Choroid plexus epithelial cell (primary cell): ENCODE measurements around the gene MAP3K5.
A peak's percentile ranks its signal among the peaks of the same experiment; 100 is the strongest.

ENCODE experiments used
- DNase-seq: peaks from one replicate; pipeline ENCODE4 v3.0.0-alpha.2; 2010; ENCODE audit warnings: low read depth
- H3K4me3 ChIP-seq: 2 replicates; pipeline ENCODE4 v1.5.1; 2011; ENCODE audit warnings: low read depth, mild to moderate bottlenecking, control low read depth, low read length, moderate library complexity
- CTCF ChIP-seq: conservative IDR thresholded peaks from 2 replicates; pipeline ENCODE4 v1.5.1; 2011; ENCODE audit warnings: low read depth, mild to moderate bottlenecking, control low read depth, inconsistent platforms, low read length, moderate library complexity

Gene MAP3K5

DNA sequence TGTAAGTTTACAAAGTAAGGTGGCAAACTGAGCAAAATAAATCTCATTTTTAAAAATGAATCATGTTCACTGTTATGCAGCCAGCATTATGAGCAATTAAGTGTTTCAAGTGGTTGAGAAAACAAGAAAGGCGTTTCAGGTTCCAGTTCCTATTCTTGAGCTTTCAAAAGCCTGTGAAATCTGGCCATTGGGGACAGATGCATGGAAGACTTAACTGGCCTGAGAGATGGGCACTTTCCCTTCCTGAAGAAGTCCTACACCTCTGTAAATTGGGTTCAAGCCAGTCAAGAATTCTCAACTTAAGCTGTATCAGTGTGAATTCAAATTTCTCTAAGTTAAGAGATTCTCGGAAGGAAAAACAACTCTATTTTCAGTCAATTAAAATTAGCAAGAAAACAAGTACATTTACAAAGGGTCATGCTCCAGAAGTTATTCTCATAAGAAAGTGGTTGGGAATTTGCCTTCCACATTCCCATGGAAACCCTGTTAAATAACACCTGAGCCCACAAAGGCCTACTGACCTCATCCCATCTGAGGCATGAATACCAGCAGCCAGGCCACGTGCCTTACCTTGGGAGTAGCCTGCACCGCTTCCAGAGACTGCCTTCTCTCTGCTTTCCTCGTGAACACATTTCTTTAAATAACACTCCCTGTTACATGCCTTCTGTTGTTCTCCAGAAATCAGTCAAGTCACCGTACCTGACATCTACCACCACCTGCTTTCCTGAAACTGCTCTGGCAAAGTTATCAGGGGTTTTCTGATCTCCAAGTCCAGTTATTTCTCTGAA is 19.4 kb downstream of the MAP3K5 start:
- no peak for TF ChIP-seq CTCF
- no peak overlapping the region for H3K4me3 ChIP-seq
- peak; percentile 37 for DNase-seq

DNA sequence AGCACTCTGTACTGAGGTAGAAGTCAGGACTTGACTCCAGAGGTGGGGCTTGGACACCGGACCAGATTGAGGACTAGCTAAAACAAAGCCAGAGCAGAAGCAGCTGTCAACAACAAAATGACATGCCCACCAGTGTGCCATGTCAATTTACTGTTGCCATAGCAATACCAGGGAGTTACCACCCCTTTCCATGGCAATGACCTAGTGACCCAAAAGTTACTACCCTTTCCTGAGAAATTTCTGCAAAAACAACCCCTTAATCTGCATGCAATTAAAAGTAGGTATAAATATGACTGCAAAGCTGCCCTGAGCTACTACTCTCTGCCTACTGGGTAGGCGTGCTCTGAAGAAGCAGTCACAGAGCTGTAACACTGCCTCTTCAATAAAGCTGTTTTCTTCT is 21.0 kb downstream of the MAP3K5 start:
- no peak for DNase-seq

GRCh38 chr6:136769759-136770158 is 22.5 kb downstream of the MAP3K5 start:
- no peak for TF ChIP-seq CTCF
- no peak for DNase-seq

More for the DNA sequence above, 21.0 kb downstream of the MAP3K5 start:
- no peak overlapping the region for H3K4me3 ChIP-seq
- no peak for TF ChIP-seq CTCF

DNA sequence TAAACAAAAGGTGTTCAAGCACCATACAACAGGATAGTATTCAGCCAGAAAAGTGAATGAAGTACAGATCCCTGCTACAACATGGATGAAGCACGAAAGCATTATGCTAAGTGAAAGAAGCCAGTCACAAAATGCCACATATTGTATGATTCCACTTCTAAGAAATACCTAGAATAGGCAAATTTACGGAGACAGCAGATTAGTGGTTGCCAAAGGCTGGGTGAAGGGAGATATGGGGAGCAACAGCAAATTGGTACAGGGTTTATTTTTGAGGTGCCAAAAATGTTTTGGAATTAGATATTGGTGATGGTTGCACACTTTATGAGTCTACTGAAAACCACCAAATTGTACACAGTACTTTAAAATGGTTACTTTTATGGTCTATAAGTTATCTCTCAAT is 23.2 kb downstream of the MAP3K5 start:
- TF ChIP-seq CTCF, result no peak
- no peak overlapping the region for H3K4me3 ChIP-seq
- no peak for DNase-seq

More at GRCh38 chr6:136769759-136770158, 22.5 kb downstream of the MAP3K5 start:
- H3K4me3 ChIP-seq, result no peak overlapping the region

GRCh38 chr6:136767570-136768309 is 24.5 kb downstream of the MAP3K5 start:
- TF ChIP-seq CTCF, result no peak
- no peak overlapping the region for H3K4me3 ChIP-seq
- DNase-seq, result peak; percentile 33

GRCh38 chr6:136767103-136767502 is 25.2 kb downstream of the MAP3K5 start:
- no peak for DNase-seq

More at GRCh38 chr6:136767103-136767502, 25.2 kb downstream of the MAP3K5 start:
- TF ChIP-seq CTCF, result no peak
- no peak overlapping the region for H3K4me3 ChIP-seq
